Inflammatory macrophage (primary cell): ENCODE data around the gene AREL1.

ENCODE experiments used
- DNase-seq, 2 donors: peaks; one replicate each; pipeline ENCODE4 v3.0.0-alpha.2; 2020 to 2022

AREL1 gene

GRCh38 chr14:74635847-74636246 is 77.0 kb downstream of the AREL1 start:
- no peak for DNase-seq

DNA sequence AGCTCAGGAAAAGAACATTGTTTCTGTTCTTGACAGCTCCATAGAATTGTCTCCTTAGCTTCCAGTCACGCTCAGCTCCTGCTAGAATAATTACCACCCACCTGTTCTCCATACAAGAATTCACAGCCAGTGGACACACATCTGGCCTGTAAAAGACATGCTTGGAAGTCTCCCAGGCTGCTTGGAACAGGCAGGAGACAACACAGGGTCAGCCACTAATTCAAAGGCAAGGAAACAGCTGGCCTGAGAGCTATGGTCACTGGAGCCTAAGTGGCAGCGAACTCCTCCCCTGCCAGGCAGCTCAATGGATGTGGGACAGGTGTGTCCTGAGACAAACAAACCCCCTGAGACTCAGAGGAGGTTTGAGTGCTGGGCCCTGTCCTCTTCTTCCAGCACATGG is 77.9 kb downstream of the AREL1 start:
- DNase-seq = no peak

DNA sequence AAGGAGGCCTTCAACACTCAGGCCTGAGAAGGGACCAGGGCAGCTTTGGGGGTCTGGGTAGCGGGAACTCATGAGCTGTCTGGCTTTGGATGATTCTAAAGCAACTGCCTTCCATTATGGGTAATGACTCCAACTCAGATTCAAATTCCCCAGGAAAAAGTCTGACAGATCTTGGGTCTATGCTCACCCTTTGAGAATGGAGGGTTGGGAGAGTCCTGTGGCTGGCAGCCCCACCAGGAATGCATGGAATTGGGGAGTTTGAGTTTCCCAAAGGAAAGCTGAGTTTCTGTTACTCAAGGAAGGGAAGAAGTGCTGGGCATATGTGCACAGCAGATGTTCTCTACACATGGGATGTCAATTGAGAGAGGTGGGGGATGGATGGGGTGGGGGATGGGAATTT is 78.4 kb downstream of the AREL1 start:
- no peak for DNase-seq

DNA sequence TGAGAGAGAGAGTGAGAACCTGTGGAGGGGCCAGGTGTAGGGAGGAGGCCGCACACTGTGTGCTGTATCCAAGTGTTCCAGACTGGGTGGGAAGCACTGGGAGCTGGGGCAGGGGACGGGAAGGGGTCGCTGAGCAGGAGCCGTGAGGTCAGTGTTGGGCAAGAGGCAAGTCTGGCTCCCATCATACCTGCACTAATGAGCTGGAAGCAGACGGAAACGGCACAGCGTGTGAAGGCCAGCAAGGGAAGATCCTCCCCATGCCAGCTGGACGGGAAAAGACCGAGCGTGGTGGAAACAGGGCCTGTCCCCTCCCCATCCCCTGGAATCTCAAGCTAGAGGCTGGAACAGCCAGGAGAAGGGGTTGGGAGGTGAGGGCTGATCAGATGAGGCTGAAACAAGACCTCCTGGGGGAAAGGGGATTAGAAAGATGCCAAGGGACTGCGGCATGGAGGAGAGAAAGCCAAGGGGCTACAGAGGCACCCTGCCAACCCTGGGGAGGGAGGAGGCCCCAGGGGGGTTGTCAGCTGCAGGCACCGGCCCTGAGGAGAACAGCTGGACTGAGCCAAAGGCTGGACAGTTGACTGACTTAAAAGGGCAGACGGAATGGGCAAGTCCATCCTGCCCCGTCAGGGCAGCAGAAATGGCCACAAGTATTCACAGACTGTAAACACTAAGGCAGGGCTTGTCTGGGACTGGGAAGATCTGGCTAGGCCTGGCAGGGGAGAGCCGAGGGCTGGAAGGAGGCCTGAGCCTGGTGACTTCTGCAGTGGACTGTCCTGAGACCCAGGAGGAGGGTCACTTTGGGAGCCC is 81.8 kb downstream of the AREL1 start:
- no peak for DNase-seq

DNA sequence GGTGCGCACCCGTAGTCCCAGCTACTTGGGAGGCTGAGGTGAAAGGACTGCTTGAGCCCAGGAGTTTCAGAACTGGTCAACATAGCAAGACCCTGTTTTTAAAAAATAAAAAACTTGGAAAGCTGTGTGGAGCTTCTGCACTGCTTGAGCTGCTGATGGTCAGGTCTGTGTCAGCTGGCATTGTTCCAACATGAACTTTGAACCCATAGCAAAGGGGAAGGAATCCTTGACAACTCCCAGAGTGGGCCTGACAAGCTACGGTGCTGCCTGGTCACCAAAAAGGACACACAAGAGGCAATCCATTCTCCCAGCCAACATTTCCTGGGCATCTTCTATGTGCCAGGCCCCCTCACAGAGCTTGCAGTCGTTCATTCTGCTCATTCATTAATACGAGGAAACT is 84.5 kb downstream of the AREL1 start:
- DNase-seq = peak in 1 of 2 donors; percentile 36

GRCh38 chr14:74627076-74627475 is 85.8 kb downstream of the AREL1 start:
- peak; percentile 46 to 56 for DNase-seq

- DNase-seq = no peak
Observed at GRCh38 chr14:74622257-74622656, 90.6 kb downstream of the AREL1 start.

GRCh38 chr14:74621556-74621955 is 91.3 kb downstream of the AREL1 start:
- DNase-seq = no peak

GRCh38 chr14:74620923-74621322 is 92.0 kb downstream of the AREL1 start:
- DNase-seq = no peak

GRCh38 chr14:74620497-74620921 is 92.4 kb downstream of the AREL1 start:
- DNase-seq = no peak

DNA sequence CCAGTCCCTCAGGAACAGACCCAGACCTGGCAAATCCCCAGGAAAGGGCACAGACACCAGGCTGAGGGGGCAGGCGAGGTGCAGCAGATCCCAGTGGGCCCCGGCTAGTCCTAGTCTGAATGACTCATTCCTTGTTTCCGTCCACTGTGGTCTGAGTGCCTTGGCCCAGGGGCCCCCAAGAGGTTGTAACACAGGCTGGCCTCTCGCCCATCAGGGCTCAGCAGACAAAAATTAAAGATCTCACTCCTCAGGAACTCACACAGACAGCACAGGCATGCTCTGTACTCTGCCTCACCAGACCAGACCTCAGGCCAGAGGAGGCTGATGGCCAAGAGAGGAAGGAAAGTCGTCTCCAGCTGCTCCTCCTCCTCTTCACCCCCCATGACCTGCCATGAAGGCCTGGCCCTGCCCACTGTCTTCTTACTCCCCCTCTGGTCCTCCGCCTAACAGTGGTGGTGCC is 93.2 kb downstream of the AREL1 start:
- DNase-seq = peak; percentile 38 to 44

DNA sequence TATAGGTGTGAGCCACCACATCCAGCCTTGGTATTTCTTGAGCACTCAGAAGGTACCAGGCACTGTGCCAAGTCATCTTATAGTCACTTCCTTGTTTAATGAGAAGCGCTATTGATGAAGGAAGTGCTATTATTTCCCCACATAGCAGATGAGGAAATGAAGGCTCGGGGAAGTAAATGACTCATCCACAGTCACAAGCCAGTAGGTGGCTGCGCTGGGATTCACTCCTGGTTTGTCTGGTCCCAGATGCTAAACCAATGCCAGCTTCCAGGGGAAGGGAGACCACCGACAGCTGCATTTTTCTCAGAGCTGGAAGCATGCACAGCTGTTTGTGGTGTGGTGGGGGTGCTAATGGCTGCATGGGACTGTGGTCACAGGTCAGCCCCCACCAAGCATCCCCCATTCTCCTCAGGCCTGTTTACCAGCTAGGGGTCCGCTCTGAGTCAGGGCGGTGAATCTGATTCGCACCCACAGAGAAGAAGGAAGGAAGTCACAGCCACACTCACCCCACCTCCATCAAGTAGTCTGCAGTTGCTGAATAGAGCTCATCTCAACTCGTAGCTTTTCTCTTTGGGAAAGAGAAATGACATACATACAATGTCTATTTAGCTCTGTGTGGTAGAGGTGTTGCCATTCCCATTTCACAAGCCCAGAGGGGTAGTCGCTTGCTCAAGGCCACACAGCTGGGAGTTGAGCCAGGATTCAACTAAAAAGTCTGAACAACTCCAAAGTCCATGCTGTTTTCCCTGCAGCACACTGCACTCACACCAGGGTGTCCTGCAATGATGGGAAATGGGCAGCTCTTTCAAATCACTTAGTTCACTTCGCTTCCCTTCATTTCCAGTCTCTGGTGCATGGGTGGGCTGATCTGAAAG is 94.6 kb downstream of the AREL1 start:
- peak; percentile 94 to 97 for DNase-seq

GRCh38 chr14:74616996-74617700 is 95.7 kb downstream of the AREL1 start:
- no peak for DNase-seq

GRCh38 chr14:74616507-74616906 is 96.4 kb downstream of the AREL1 start:
- peak; percentile 74 to 84 for DNase-seq

DNA sequence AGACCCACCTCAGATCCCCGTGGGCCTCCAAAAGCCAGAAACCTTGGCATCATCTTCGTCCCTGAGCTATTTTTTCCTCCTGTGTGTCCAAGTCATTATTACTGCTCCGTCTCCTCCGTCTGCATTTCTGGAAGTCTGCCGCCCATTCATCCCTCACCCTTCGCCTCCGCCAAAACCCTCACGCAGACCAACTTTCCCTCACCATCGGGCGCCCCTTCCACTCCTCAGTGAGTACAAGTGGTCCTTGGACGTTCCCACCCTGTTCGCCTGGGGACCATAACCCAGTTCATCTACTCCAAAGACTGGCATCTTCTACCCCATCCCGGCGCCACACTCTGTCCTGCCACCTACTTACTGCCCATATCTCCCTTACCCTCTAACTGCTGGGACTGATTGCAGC is 97.1 kb downstream of the AREL1 start:
- no peak for DNase-seq

- DNase-seq = no peak
Observed at GRCh38 chr14:74614508-74615495, 98.1 kb downstream of the AREL1 start.

GRCh38 chr14:74613211-74613914 is 99.5 kb downstream of the AREL1 start:
- DNase-seq = no peak

GRCh38 chr14:74612350-74613021 is 100.4 kb downstream of the AREL1 start:
- peak; percentile 76 to 89 for DNase-seq

- DNase-seq = no peak
Observed at GRCh38 chr14:74611650-74612349, 101.1 kb downstream of the AREL1 start, which contains the start of gene LTBP2. TSS of gene LTBP2 (minus strand) at chr14:74612237. CDS start at chr14:74611944, 293 bp downstream.
